Measurements from ENCODE around the gene ATG7.

ATG7 gene

GRCh38 chr3:11385326-11385725 lies 113.1 kb downstream of the ATG7 start:
- no peaks in the 10 kb centered on the region for H3K36me3 ChIP-seq (ENCODE audit: insufficient read depth, low read length)
- no peak overlapping the region for H3K27ac ChIP-seq
- no peak overlapping the region for H3K4me3 ChIP-seq
- no peak overlapping the region for H3K9ac ChIP-seq (ENCODE audit: insufficient read length)
- no peak for TF ChIP-seq EZH2 (IDR thresholded peaks at IDR 0.05)
- TF ChIP-seq POLR2AphosphoS5 (IDR thresholded peaks at IDR 0.05; ENCODE audit: borderline replicate concordance, low read depth, low read length), result no peak
- TF ChIP-seq FOXP2 (optimal IDR thresholded peaks at IDR 0.05; ENCODE audit: control extremely low read depth, extremely low read length, insufficient read depth), result no peak
- DNase-seq (ENCODE audit: low read depth, low spot score), result no peak
- H3K9me3 ChIP-seq (ENCODE audit: low read depth, low read length), result no peaks in the 10 kb centered on the region

GRCh38 chr3:11385891-11386290 lies 113.7 kb downstream of the ATG7 start:
- H3K4me3 ChIP-seq, result no peak overlapping the region
- no peak for DNase-seq (ENCODE audit: low read depth, low spot score)
- TF ChIP-seq FOXP2 (optimal IDR thresholded peaks at IDR 0.05; ENCODE audit: control extremely low read depth, extremely low read length, insufficient read depth) (no peak), POLR2AphosphoS5 (IDR thresholded peaks at IDR 0.05; ENCODE audit: borderline replicate concordance, low read depth, low read length) (no peak), EZH2 (IDR thresholded peaks at IDR 0.05) (no peak)
- no peak overlapping the region for H3K27ac ChIP-seq
- H3K9ac ChIP-seq (ENCODE audit: insufficient read length), result no peak overlapping the region
- no peaks in the 10 kb centered on the region for H3K36me3 ChIP-seq (ENCODE audit: insufficient read depth, low read length)
- H3K9me3 ChIP-seq (ENCODE audit: low read depth, low read length), result no peaks in the 10 kb centered on the region

DNA sequence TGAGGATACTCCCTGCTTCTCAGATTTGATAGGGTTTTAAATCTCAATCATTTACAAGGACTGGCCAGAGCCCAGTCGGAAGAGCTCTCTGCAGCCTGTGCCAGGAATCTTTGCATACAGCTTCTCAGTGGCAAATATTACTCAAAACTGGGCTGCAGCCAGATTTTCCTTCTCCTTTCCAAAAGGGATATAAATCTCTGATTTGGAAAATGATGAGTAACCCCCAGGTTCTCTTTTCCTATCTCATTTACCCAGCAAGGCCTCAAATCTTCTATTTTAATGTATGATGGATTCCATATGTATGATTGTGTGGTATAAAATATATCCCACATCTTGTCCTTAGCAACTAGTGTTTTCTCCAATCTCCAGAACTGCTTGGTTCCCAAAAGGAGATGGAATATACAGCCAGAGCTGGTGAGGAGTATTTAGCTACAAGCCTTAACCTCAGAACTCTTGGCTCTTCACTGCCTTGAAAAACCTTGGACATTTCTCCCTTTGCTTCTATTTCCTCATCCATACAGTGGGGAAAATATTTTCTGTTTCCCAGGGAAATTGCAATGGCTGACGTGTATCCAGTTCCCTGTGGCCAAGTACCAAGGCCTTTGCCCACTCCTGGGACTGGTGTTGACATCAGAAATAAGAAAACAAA lies 114.4 kb downstream of the ATG7 start:
- TF ChIP-seq FOXP2 (optimal IDR thresholded peaks at IDR 0.05; ENCODE audit: control extremely low read depth, extremely low read length, insufficient read depth), result no peak
- Histone ChIP-seq H3K4me3 (no peak overlapping the region), H3K36me3 (ENCODE audit: insufficient read depth, low read length) (no peaks in the 10 kb centered on the region), H3K9ac (ENCODE audit: insufficient read length) (no peak overlapping the region), H3K9me3 (ENCODE audit: low read depth, low read length) (no peaks in the 10 kb centered on the region), H3K27ac (no peak overlapping the region)
- no peak for DNase-seq (ENCODE audit: low read depth, low spot score)

GRCh38 chr3:11389386-11390268 lies 117.4 kb downstream of the ATG7 start:
- no peak for TF ChIP-seq FOXP2 (optimal IDR thresholded peaks at IDR 0.05; ENCODE audit: control extremely low read depth, extremely low read length, insufficient read depth)
- no peak for DNase-seq (ENCODE audit: low read depth, low spot score)
- H3K9me3 ChIP-seq (ENCODE audit: low read depth, low read length), result no peaks in the 10 kb centered on the region
- no peaks in the 10 kb centered on the region for H3K36me3 ChIP-seq (ENCODE audit: insufficient read depth, low read length)
- H3K27ac ChIP-seq, result no peak overlapping the region
- no peak overlapping the region for H3K9ac ChIP-seq (ENCODE audit: insufficient read length)
- H3K4me3 ChIP-seq, result no peak overlapping the region

- Histone ChIP-seq H3K36me3 (ENCODE audit: insufficient read depth, low read length) (no peaks in the 10 kb centered on the region), H3K27ac (no peak overlapping the region), H3K9me3 (ENCODE audit: low read depth, low read length) (no peaks in the 10 kb centered on the region), H3K4me3 (no peak overlapping the region), H3K9ac (ENCODE audit: insufficient read length) (no peak overlapping the region)
- TF ChIP-seq EZH2 (IDR thresholded peaks at IDR 0.05) (no peak), POLR2AphosphoS5 (IDR thresholded peaks at IDR 0.05; ENCODE audit: borderline replicate concordance, low read depth, low read length) (no peak), FOXP2 (optimal IDR thresholded peaks at IDR 0.05; ENCODE audit: control extremely low read depth, extremely low read length, insufficient read depth) (no peak)
- no peak for DNase-seq (ENCODE audit: low read depth, low spot score)
These were observed 118.4 kb downstream of the ATG7 start for GRCh38 chr3:11390411-11391131.

DNA sequence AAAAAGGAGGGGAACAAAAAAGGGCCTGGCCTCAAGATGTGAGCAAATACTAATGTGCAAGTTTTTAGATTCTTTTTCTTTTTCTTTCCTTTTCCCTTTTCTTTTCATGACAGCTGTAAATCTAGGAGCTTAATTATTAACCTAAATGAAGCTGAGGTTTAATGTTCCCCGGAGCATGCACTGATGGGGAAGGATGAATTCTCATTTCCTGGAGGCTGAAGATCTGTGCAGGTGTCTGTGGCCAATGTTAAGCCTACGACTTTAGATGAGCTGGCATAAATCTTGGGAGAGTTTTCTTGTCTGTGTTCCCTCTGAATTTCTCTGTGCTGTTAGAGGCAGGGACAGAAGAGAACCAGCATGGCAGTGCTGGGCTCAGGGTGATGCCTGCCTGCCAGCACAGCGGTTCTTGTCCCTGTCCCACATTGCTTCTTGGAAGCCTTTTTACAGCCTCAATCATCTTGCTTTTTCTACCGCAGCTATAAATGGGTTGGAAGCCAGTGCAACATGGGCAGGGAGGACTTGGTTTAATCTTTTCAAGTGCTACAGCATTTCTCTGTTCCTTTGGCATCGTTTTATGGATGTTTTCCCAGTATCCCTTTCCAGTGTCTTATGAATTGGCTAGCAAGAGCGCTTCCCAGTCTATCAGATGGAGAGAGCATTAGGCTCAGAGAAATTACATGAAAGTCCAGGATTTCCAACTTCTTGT lies 119.1 kb downstream of the ATG7 start:
- Histone ChIP-seq H3K36me3 (ENCODE audit: insufficient read depth, low read length) (no peaks in the 10 kb centered on the region), H3K9ac (ENCODE audit: insufficient read length) (no peak overlapping the region), H3K4me3 (no peak overlapping the region), H3K9me3 (ENCODE audit: low read depth, low read length) (no peaks in the 10 kb centered on the region), H3K27ac (no peak overlapping the region)
- TF ChIP-seq EZH2 (IDR thresholded peaks at IDR 0.05) (no peak), POLR2AphosphoS5 (IDR thresholded peaks at IDR 0.05; ENCODE audit: borderline replicate concordance, low read depth, low read length) (no peak), FOXP2 (optimal IDR thresholded peaks at IDR 0.05; ENCODE audit: control extremely low read depth, extremely low read length, insufficient read depth) (no peak)
- no peak for DNase-seq (ENCODE audit: low read depth, low spot score)

- Histone ChIP-seq H3K4me3 (peak overlapping the region; percentile 33; the same call in 1 of the 2 replicates), H3K36me3 (ENCODE audit: insufficient read depth, low read length) (no peaks in the 10 kb centered on the region), H3K9ac (ENCODE audit: insufficient read length) (no peak overlapping the region), H3K9me3 (ENCODE audit: low read depth, low read length) (no peaks in the 10 kb centered on the region), H3K27ac (no peak overlapping the region)
- peak; percentile 61 for DNase-seq (ENCODE audit: low read depth, low spot score)
- TF ChIP-seq POLR2AphosphoS5 (IDR thresholded peaks at IDR 0.05; ENCODE audit: borderline replicate concordance, low read depth, low read length) (peak; percentile 39; the same call in 1 of the 2 replicates), EZH2 (IDR thresholded peaks at IDR 0.05) (no peak)
These were observed 120.0 kb downstream of the ATG7 start for GRCh38 chr3:11392014-11392859.

Data from SK-N-MC (cell line).